ENCODE results near the gene ATRNL1.

The ATRNL1 gene

GRCh38 chr10:115854740-115855435 is 761.7 kb downstream of the ATRNL1 start:
- no peak for DNase-seq

- DNase-seq = no peak
Observed at GRCh38 chr10:115856580-115856979, 763.4 kb downstream of the ATRNL1 start.

GRCh38 chr10:115857856-115858255 is 764.7 kb downstream of the ATRNL1 start:
- DNase-seq = no peak

GRCh38 chr10:115860182-115861107 is 767.3 kb downstream of the ATRNL1 start:
- no peak for DNase-seq

GRCh38 chr10:115861455-115861854 is 768.3 kb downstream of the ATRNL1 start:
- no peak for DNase-seq

- DNase-seq = no peak
Observed at GRCh38 chr10:115861864-115862263, 768.7 kb downstream of the ATRNL1 start.

- DNase-seq = no peak
Observed at GRCh38 chr10:115866174-115866573, 773.0 kb downstream of the ATRNL1 start.

- no peak for DNase-seq
Observed at GRCh38 chr10:115866691-115867090, 773.5 kb downstream of the ATRNL1 start.

GRCh38 chr10:115867305-115867704 is 774.1 kb downstream of the ATRNL1 start:
- DNase-seq = no peak

GRCh38 chr10:115871855-115872254 is 778.7 kb downstream of the ATRNL1 start:
- no peak for DNase-seq

GRCh38 chr10:115875172-115875571 is 782.0 kb downstream of the ATRNL1 start:
- no peak for DNase-seq

GRCh38 chr10:115879372-115880089 is 786.4 kb downstream of the ATRNL1 start:
- DNase-seq = no peak

- DNase-seq = no peak
Observed at GRCh38 chr10:115882021-115882420, 788.9 kb downstream of the ATRNL1 start.

GRCh38 chr10:115883372-115883771 is 790.2 kb downstream of the ATRNL1 start:
- DNase-seq = no peak

- no peak for DNase-seq
Observed at GRCh38 chr10:115884331-115884730, 791.2 kb downstream of the ATRNL1 start.

GRCh38 chr10:115895166-115895565 is 802.0 kb downstream of the ATRNL1 start:
- no peak for DNase-seq

GRCh38 chr10:115898242-115898641 is 805.1 kb downstream of the ATRNL1 start:
- DNase-seq = no peak

- DNase-seq = no peak
Observed at GRCh38 chr10:115902596-115902995, 809.4 kb downstream of the ATRNL1 start.

GRCh38 chr10:115903207-115903606 is 810.0 kb downstream of the ATRNL1 start:
- DNase-seq = no peak

- DNase-seq = no peak
Observed at GRCh38 chr10:115903845-115904244, 810.7 kb downstream of the ATRNL1 start.

- DNase-seq = no peak
Observed at GRCh38 chr10:115909037-115909436, 815.9 kb downstream of the ATRNL1 start.

GRCh38 chr10:115909962-115910731 is 817.0 kb downstream of the ATRNL1 start:
- DNase-seq = no peak

- DNase-seq = no peak
Observed at GRCh38 chr10:115914475-115914874, 821.3 kb downstream of the ATRNL1 start.

Data from NCI-H1436 treated with DMSO at 0.1 percent for 48 hours (cell line).